ENCODE measurements around the gene RPL41. TPM values are rescaled to one million over a fixed set of nuclear protein-coding genes. Genes with fewer than 3 reads are reported as not detected.
A peak's percentile ranks its signal among the peaks of the same experiment; 100 is the strongest.
"Not testable (repeated sequence)": the region's sequence is repeated elsewhere in the genome, so short reads cannot be mapped to it uniquely, and the experiment has no call there.

RPL41 gene
- total RNA-seq, 1 donor from 2014 or later: 2,112 TPM

DNA sequence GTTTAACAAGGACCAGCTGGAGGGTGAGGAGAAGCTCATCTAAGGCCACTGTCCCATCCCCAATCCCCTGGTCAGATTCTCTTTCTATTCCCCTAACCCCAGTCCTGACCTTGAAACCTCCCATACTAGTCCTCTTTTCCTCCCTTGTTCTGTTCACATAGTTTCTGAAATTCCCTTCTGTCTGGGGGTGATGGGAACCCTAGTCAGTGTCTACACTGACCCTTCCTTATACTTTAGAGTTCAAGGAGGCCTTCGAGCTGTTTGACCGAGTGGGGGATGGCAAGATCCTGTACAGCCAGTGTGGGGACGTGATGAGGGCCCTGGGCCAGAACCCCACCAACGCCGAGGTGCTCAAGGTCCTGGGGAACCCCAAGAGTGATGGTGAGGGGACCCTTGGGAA lies 38.4 kb downstream of the RPL41 start:
- DNase-seq: no peak

DNA sequence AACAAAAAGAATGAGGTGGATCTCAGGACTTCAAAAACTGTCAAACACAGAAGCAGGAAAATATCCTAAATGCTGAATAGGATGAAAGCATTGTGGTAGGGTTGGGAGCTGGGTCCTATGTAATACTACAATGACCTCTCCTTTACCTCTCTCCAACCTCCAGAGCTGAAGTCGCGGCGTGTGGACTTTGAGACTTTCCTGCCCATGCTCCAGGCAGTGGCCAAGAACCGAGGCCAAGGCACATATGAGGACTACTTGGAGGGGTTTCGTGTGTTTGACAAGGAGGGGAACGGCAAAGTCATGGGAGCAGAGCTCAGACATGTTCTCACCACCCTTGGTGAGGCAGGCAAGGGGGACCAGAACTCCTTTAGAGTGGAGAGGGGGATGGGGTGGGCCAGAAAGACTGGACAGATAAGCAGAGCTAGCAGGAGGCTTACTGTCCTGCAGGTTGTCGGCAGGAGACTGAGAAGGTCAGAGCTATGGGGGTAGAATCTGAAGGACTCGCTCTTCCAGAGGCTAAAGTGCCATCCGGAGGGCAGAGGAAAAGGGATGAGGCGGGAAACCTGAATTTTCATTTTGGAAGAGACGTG lies 38.9 kb downstream of the RPL41 start:
- no peak for DNase-seq

DNA sequence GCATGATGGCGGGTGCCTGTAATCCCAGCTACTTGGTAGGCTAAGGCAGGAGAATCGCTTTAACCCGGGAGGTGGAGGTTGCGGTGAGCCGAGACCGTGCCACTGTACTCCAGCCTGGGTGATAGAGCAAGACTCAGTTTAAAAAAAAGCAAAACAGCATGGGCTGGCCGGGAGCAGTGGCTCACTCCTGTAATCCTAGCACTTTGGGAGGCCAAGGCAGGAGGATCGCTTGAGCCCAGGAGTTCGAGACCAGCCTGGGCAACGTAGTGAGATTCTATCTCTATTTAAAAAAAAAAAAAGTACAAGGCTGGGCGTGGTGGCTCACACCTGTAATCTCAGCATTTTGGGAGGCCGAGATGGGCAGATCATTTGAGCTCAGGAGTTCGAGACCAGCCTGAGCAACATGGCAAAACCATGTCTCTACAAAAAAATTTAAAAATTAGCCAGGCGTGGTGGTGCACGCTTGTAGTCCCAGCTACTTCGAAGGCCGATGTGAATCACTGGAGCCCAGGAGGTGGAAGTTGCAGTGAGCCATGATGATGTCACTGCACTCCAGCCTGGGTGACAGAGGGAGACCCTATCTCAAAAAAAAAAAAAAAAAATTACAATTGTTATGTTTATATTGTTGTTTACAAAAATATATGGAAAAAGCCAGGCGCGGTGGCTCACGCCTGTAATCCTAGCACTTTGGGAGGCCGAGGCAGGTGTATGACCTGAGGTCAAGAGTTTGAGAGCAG lies 40.2 kb downstream of the RPL41 start:
- not testable (repeated sequence) for DNase-seq

DNA sequence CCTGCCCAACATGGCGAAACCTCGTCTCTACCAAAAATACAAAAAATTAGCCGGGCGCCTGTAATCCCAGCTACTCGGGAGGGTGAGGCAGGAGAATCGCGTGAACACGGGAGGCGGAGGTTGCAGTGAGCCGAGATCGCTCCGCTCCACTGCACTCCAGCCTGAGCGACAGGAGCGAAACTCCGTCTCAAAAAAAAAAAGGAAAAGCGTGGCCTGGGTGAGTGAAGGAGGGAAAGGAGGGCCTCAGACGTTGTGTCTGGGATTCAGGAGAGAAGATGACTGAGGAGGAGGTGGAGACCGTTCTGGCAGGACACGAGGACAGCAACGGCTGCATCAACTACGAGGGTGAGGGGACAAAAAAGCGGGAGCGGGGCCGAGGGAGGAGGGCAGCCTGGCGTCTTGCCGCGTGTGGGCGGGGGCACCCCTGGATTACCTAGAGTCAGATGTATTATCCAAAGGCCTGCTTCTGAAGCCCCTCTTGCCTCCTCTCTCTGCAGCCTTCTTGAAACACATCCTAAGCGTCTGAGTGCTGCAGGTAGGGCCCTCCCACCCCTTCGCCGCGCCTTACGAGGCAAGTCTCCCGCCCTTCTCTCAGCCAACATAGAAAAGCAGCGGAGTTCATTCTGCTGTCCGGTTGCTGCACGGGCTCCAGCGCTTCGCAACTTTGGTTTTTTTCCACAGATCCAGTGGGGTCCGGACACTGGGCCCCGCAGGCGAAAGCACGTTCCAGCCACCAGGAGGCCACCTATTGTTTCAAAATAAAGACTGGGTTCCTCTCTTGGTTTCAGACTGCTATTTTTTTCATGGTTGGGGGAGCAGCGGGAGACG lies 41.0 kb downstream of the RPL41 start:
- peak; percentile 96 for DNase-seq

DNA sequence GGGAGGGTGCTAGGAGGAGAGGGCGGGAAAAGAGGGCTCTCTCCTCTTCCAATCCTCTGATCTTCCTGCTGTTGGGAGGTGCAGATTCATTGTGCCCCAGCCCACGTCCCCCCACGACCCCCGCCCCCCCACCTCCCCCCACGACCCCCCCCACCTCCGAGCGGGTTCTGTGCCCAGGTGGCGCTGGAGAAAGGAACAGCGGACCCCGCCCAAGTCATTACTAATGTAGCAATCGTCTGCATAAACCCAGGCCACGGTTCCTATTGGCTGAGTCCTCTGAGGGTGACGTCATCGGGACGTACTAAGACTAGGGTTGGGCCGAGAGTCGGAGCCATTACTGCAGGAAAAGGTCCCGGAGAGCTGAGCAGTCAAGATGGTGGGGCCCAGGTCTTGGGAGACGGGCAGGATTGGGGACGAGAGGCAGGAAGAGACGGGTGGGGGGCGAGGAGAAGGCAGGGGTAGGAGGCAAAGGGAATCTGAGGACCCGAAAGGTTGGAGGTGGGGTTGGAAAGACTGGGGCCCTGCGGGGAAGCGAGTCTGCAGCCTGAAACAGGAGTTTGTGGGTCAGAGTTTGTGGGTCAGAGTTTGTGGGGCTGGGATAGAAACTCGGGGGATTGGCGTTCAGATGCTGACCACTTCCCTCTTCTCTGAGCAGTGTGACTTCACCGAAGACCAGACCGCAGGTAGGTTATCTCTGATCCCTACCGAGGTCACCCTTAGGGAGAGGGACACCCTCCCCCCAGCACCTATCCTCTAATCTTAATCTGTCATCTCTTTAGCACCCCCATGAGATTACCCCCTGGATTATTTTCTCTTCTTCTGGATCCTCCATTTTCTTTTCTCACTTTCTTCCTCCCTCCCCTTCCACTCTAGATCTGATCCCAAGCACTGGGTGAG lies 41.8 kb downstream of the RPL41 start, which contains the start of gene MYL6:
TSS of gene MYL6 (plus strand) at position 331 of the 897 bp plus-strand sequence. CDS start at position 374, 43 bp downstream.
- DNase-seq: peak; percentile 98

DNA sequence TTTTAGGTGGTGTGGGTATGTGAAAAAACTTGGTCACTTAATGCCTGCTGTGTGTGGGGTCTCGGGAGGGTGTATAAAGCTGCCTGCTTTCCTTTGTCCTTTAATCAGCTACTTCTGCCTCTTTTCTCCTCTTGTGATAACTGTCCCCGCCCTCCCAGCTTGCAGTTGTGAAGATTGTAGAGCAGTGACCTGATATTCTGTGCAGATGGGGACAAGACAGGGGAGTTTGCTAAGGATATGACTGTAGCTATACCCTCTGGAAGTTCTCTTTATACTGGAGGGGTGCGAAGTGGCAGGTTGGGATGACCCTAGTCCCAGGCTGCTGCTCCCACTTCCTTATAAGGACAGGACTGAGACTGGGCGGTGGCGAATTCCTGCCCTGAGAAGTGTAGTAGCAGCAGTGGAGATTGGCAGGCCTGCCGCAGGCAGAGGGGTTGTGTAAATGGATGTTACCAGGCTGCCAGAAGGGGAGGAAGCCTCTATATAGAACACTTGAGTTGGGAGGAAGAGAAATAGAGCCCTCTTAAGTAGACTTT lies 42.6 kb downstream of the RPL41 start:
- peak; percentile 65 for DNase-seq

DNA sequence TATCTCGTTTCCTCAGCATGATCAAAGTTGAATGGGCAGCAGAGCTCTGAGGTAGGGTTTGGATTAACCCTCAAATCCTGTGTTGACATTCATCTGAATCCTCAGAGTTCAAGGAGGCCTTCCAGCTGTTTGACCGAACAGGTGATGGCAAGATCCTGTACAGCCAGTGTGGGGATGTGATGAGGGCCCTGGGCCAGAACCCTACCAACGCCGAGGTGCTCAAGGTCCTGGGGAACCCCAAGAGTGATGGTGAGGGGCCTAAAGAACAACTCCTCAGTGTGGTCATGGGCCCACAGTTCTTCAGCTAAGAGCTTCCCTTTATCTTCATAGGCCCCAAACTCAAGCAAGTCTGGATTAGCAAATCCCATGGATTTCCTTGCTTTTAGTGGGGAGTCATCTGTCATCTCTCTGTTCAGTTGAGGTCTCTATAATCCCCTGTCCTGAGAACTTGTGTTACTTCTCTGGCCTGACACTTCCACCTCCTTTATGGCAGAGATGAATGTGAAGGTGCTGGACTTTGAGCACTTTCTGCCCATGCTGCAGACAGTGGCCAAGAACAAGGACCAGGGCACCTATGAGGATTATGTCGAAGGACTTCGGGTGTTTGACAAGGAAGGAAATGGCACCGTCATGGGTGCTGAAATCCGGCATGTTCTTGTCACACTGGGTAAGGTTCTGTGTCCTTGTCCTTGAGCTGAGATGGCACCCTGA lies 43.2 kb downstream of the RPL41 start:
- no peak for DNase-seq

DNA sequence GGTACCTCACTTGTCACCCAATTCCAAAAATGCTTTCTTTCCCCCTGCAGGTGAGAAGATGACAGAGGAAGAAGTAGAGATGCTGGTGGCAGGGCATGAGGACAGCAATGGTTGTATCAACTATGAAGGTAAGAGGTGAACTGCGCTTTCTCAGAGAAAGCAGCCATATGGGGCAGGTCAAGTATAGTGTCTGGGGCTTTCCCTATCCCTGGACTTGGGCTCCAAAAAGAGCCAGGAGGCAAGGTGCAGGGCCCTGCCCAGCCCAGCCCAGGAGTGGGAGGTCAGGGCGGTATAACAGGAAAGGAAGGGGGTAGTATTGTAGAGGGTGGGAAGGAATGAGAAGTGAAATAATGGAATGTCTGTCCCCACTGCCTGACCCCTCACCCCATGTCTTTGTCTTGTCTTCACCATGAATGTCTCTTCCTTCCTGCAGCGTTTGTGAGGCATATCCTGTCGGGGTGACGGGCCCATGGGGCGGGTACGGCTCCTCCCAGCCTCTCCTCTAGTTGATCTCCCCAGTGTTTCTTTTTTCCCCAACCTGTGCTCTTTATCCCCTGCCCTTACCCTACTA lies 43.8 kb downstream of the RPL41 start:
- DNase-seq: no peak

DNA sequence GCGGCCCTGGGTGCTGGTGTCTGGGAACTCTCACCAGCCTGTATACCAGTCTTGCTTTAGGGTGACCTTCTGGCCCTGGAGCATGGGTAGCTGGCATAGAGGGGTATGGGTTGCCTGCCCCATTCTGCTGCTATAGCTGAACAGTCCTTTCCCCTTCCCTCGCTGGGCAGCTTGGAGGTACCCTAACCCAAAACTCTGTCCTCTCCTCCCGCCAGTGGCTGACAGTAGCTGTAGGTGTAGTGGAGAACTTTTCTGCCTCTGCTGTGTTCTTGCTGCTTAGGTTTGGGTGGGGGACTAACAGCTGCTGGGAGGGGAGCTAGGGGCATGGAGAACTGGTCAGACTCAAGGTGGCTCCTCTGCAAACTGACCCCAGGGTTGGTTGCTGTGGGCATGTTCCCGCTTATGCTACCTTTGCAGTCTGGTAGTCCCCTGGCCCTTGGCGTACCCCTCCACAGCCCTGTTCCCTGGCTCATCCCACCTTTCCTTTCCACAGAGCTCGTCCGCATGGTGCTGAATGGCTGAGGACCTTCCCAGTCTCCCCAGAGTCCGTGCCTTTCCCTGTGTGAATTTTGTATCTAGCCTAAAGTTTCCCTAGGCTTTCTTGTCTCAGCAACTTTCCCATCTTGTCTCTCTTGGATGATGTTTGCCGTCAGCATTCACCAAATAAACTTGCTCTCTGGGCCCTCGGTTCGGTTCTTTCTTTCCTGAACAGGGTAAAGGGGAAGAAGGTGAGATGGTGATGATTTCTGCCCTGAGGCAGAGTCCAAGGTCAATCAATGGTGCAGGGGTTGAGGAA lies 44.7 kb downstream of the RPL41 start:
- DNase-seq: no peak

DNA sequence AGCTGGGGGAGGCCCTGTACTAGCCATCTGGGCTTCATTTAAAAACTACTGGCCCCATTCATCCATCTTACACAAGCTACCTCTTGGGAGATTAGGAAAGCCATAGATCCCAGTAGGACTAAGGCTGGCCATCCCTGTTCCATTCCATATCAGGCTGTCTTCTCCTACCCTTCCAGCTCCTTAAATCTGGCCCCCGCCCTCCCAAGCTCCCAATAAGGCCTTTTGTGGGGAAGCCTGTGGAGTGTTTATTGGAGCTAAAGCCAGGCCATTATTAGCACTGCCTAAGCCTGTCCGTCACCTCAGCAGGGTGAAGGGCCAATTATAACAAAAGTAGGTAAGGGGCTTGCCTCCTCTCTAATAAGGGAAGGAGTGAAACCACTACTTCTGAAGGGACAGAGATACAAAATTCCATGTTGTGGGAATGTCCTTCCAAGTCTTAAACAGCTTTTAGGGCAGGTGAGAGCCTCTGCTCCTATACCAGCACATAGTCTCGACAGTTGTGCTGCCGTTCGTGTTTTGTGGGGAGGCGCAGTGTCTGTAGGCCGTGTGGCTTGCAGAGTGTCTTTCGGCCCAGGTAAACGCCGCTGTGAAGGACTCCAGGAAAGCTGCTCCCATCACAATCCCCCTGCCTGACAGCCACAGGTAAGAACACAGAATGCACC lies 45.4 kb downstream of the RPL41 start:
- DNase-seq: no peak

DNA sequence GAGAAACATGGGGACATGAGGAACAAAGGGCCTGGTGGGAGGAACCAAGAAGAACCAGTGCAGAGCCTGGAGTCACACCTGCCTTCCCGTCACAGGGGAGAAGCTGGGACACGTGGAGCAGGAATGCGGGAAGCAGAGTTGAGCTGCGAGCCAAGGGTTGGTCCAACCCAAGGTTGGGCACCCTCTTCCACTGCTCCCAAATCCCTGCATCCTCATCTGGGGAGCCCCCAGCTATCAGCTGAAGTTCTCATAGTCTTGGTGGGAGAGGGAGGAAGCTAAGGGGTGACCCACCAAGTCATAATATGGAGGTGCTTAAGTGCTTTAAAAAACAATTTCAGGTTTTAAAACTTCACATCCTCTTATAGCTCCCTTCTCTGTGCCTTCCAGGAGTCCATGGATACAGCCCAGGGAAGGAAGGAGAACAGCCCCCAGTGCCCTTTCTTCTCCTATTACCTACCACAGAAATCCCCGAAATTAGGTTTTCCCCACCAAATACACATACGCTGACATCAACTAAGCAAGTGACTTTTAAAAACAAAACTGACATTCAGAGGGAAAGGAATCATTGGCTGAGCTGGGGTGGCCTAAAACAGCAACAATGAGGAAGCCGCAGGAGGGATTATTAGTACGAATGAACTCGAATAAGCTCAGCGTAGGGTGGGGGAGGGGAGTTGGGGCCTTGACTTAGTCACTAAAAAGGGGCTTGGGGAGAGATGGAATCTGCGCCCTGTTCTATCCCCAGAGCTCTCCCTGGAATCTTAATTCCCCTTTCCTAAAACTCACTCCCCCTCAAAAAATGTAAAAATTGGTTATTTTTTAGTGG lies 46.2 kb downstream of the RPL41 start:
- no peak for DNase-seq

DNA sequence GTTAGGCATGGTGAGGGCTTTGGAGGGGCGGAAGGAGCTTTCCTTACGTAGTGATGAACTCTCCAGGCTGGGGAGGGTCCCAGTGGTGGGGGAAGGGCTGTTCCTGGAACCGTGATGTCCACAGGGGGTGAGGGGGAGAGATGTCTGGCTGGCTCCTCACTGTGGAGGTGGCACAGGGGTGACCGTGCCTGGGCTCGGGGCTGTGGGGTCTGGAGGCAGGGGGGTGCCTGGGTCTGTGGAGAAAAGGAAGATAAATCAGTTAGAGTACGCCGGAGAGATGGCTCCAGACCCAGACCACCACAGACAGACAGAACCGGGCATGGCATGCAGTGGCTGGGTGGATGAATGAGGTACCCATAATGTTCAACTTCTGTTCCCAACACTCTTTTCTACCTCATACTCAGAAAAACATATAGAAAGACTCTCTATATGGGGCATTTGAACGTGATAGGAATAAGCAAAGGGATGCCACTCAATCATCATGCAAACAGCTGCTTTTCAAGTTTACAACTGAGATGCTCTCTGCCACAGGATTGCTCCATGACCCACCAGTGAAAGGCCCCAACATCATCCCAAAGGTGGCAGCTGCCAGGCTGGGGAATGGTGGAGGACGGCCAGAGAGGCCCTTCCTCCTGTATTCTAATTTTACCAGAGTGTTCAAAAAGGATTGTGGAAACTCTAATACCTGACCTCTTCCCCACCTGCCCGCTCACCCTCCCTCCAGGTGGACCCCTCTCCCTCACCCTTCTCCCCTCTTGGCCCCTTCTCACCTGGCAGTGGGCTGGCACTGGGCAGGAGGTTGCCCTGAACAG lies 47.3 kb downstream of the RPL41 start:
- DNase-seq: no peak

DNA sequence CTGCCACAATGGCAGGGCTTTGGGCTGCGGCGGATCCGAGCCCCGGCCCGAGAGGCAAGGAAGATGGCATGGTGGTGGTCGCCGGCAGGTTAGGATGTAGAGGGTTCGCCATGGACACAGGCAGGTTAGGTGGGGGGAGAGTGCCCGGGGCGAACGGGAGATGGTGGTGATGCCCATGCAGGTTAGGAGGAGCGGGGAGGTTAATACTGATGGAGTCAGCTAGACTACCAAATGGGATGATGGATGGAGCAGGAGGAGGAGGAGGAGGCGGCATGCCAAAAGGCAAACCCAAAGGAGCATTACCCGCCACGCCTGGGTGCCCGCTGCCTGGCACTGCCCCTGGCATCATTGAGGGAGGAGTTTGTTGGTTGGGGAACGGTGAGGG lies 47.9 kb downstream of the RPL41 start:
- no peak for DNase-seq

DNA sequence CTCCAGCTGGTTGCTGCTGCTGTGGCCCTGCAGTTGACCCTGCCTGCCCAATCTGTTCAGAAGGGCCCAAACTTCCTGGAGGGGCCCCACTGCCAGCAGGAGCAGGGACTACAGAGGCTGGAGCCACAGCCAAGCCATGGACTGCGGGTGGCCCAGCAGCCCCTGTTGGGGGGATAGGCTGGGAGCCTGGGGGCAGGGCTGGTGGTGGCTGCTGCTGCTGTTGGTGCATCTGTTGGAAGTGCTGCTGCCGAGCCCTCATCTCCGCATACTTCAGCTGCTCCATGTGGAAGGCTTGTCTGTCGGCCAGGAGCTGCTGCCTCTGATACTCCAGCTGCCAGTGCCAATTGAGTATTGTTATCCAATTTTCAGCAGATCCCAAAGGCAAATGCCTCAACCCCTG lies 48.9 kb downstream of the RPL41 start:
- DNase-seq: no peak
